Activated B cell treated with CpG ODN at 0.5 μM for 24 hours (primary cell): ENCODE measurements around the gene LEFTY2. TPM values are rescaled to one million over a fixed set of nuclear protein-coding genes. Genes with fewer than 3 reads are reported as not detected.
"Not testable (repeated sequence)": the region's sequence is repeated elsewhere in the genome, so short reads cannot be mapped to it uniquely, and the experiment has no call there.

Experiments
- ATAC-seq: fragments of 200-7000 bp; cut with Tn5 transposase; one replicate; pipeline ENCODE4 v1.10.0; 2021; ENCODE audit warnings: low read depth, mild to moderate bottlenecking, moderate library complexity
- CTCF ChIA-PET: fragments of 350-600 bp; sonication (Branson Sonifier 250); formaldehyde crosslinking; loops from one replicate; lab custom pipeline; 2021; ENCODE audit warnings: antibody characterized with exemption; lab: Charles Lee
- POLR2A ChIA-PET: fragments of 350-600 bp; sonication (Branson Sonifier 250); formaldehyde crosslinking; loops from one replicate; lab custom pipeline; 2021; ENCODE audit warnings: antibody characterized with exemption; lab: Charles Lee
- DNase-seq: peaks from one replicate; pipeline ENCODE4 v3.0.0; 2022
- H3K27ac Mint-ChIP-seq: one replicate; pipeline ENCODE4 v1.8.0; 2020; ENCODE audit warnings: mixed read lengths
- H3K27me3 Mint-ChIP-seq: one replicate; pipeline ENCODE4 v1.8.0; 2021; ENCODE audit warnings: mixed read lengths
- H3K36me3 Mint-ChIP-seq: one replicate; pipeline ENCODE4 v1.8.0; 2021; ENCODE audit warnings: low read depth, mixed read lengths
- H3K4me1 Mint-ChIP-seq: one replicate; pipeline ENCODE4 v1.8.0; 2021; ENCODE audit warnings: mixed read lengths
- H3K4me3 Mint-ChIP-seq: one replicate; pipeline ENCODE4 v1.8.0; 2020; ENCODE audit warnings: mild to moderate bottlenecking, mixed read lengths
- H3K9me3 Mint-ChIP-seq: one replicate; pipeline ENCODE4 v1.8.0; 2020; ENCODE audit warnings: mixed read lengths
- intact Hi-C: fragments of 100-400 bp; cut with micrococcal nuclease; formaldehyde crosslinking; loops from one replicate; pipeline ENCODE4 v1.15.1; 2024
- total RNA-seq: library from RNA; stranded (reverse); gene quantifications from 2 replicates; pipeline ENCODE4 v1.2.3, GENCODE V29; 2022
- TF ChIP-seq, protein P1 (sequence below): fragments of 200-600 bp; IDR thresholded peaks from one replicate; pipeline ENCODE4 v1.8.0; 2022; ENCODE audit warnings: antibody characterized with exemption, mild to moderate bottlenecking

The LEFTY2 gene
- total RNA-seq, 1 donor from 2014 or later = not detected

- H3K27me3 Mint-ChIP-seq = no peaks in the 10 kb centered on the region
- no peak for ATAC-seq
Observed at GRCh38 chr1:225934711-225935110, 6.3 kb downstream of the LEFTY2 start.

GRCh38 chr1:225933072-225933471 lies 7.9 kb downstream of the LEFTY2 start:
- H3K9me3 Mint-ChIP-seq = no peaks in the 10 kb centered on the region
- no peaks in the 10 kb centered on the region for H3K27me3 Mint-ChIP-seq
- H3K4me3 Mint-ChIP-seq = no peak overlapping the region
- ATAC-seq (no peak), DNase-seq (no peak)
- no peaks in the 10 kb centered on the region for H3K4me1 Mint-ChIP-seq
- H3K36me3 Mint-ChIP-seq = no peaks in the 10 kb centered on the region
- intact Hi-C loops = no loop called here
- ChIA-PET CTCF (no interaction called here), POLR2A (no interaction called here)
- TF ChIP-seq, protein P1, sequence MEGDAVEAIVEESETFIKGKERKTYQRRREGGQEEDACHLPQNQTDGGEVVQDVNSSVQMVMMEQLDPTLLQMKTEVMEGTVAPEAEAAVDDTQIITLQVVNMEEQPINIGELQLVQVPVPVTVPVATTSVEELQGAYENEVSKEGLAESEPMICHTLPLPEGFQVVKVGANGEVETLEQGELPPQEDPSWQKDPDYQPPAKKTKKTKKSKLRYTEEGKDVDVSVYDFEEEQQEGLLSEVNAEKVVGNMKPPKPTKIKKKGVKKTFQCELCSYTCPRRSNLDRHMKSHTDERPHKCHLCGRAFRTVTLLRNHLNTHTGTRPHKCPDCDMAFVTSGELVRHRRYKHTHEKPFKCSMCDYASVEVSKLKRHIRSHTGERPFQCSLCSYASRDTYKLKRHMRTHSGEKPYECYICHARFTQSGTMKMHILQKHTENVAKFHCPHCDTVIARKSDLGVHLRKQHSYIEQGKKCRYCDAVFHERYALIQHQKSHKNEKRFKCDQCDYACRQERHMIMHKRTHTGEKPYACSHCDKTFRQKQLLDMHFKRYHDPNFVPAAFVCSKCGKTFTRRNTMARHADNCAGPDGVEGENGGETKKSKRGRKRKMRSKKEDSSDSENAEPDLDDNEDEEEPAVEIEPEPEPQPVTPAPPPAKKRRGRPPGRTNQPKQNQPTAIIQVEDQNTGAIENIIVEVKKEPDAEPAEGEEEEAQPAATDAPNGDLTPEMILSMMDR = no peak
- H3K27ac Mint-ChIP-seq = no peak overlapping the region

More at GRCh38 chr1:225934711-225935110, 6.3 kb downstream of the LEFTY2 start:
- H3K27ac Mint-ChIP-seq = no peak overlapping the region
- H3K9me3 Mint-ChIP-seq = no peaks in the 10 kb centered on the region
- intact Hi-C loops = no loop called here
- TF ChIP-seq, protein P1 = no peak
- H3K4me3 Mint-ChIP-seq = no peak overlapping the region
- H3K36me3 Mint-ChIP-seq = no peaks in the 10 kb centered on the region
- POLR2A ChIA-PET = interaction anchor here (5.1 kb wide), 1 partner anchor 10 kb away, joined by 26 read pairs; the partner anchor contains the start of gene PYCR2
- no peaks in the 10 kb centered on the region for H3K4me1 Mint-ChIP-seq
- CTCF ChIA-PET = no interaction called here
- DNase-seq = no peak

GRCh38 chr1:225931270-225932136 lies 9.5 kb downstream of the LEFTY2 start:
- DNase-seq (no peak), ATAC-seq (no peak)
- CTCF ChIA-PET = no interaction called here
- no peak overlapping the region for H3K27ac Mint-ChIP-seq
- intact Hi-C loops = no loop called here
- no peaks in the 10 kb centered on the region for H3K36me3 Mint-ChIP-seq
- TF ChIP-seq, protein P1 = no peak
- POLR2A ChIA-PET = interaction anchor here (0.7 kb wide), 1 partner anchor 439 kb away, joined by 4 read pairs; no protein-coding TSS in a partner anchor
- H3K4me1 Mint-ChIP-seq = no peaks in the 10 kb centered on the region
- no peaks in the 10 kb centered on the region for H3K9me3 Mint-ChIP-seq
- H3K27me3 Mint-ChIP-seq = no peaks in the 10 kb centered on the region
- H3K4me3 Mint-ChIP-seq = no peak overlapping the region

DNA sequence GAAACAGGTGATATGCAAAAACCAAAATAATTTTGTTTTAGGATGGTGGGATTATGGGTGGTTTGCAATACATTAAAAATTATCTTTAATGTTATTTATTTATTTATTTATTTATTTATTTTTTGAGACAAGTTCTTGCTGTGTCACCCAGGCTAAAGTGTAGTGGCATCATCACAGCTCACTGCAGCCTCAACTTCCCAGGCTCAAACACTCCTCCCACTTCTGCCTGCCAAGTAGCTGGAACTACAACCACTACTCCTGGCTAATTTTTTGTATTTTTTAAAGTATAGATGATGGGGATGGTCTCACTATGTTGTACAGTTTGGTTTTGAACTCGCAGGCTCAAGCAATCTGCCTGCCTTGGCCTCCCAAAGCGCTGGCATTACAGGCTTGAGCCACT lies 10.5 kb downstream of the LEFTY2 start:
- no peak overlapping the region for H3K27ac Mint-ChIP-seq
- H3K27me3 Mint-ChIP-seq = no peaks in the 10 kb centered on the region
- no peaks in the 10 kb centered on the region for H3K36me3 Mint-ChIP-seq
- no peaks in the 10 kb centered on the region for H3K9me3 Mint-ChIP-seq
- DNase-seq (no peak), ATAC-seq (no peak)
- intact Hi-C loops = no loop called here
- TF ChIP-seq, protein P1 = no peak
- ChIA-PET POLR2A (interaction anchor here (1.6 kb wide), 1 partner anchor 450 kb away, joined by 10 read pairs; no protein-coding TSS in a partner anchor), CTCF (no interaction called here)
- no peaks in the 10 kb centered on the region for H3K4me1 Mint-ChIP-seq
- H3K4me3 Mint-ChIP-seq = no peak overlapping the region

DNA sequence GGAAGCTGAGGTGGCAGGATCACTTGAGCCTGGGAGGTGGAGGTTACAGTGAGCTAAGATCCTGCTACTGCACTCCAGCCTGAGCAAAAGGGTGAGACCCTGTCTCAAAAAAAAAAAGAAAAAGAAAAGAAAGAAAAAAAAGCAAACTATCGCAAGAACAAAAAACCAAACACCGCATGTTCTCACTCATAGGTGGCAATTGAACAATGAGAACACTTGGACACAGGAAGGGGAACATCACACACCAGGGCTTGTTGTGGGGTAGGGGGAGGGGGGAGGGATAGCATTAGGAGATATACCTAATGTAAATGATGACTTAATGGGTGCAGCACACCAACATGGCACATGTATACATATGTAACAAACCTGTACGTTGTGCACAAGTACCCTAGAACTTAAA lies 11.6 kb downstream of the LEFTY2 start:
- H3K9me3 Mint-ChIP-seq, H3K4me3 Mint-ChIP-seq, DNase-seq, H3K36me3 Mint-ChIP-seq, H3K4me1 Mint-ChIP-seq, H3K27ac Mint-ChIP-seq, H3K27me3 Mint-ChIP-seq, ATAC-seq, CTCF ChIA-PET: not testable (repeated sequence)
- intact Hi-C loops = loop anchor here (10.0 kb wide), 1 partner anchor 275 kb away; the partner anchor contains the start of gene ENAH
- POLR2A ChIA-PET = interaction anchor here (0.7 to 1.6 kb wide), 3 partner anchors 9 to 449 kb away, joined by 3 to 10 read pairs (median 5); no protein-coding TSS in a partner anchor
